ENCODE measurements around the gene FOLR3. TPM values are rescaled to one million over a fixed set of nuclear protein-coding genes. Genes with fewer than 3 reads are reported as not detected.

The FOLR3 gene
- total and polyA plus RNA-seq, 2 experiments from 2014 or later: not detected

DNA sequence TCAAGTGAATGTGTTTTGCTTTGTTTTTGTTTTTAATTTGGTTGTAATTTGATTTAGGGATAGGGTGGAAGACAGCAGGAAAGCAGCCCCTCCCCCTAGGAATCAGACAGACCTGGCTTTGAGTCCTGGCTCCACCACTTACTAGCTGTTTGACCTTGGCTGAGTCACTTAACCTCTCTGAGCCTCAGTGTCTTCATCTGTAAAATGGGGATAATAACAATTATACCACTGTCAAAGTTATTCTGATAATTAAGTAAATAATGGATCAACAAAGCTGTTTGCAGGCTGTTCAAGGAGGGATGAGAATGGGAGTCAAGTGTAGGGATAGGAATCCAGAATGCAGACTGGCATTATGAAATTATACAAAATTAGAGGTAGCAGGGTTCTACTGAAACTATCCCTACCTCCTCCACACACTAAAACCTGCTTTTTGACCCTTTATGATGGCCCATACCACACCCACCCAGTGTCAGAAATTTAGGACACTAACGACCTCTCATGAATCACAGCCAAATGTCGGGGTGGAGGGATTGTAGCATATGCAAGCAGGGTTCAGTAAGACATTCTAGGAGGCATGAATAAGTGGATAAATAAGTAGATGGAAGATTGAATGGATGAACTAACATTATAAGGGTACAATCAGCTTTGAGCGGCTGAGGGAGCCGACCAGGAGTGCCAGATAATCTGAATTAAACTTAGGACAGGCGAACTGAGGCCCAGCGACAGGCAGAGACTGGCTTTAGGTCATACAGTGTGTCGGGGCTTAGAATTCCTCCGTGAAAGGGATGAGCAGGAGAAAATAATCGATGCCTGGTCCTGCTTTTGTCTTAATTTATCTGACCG, 24.0 kb upstream of the FOLR3 start (continued):
- TF ChIP-seq, protein P1, sequence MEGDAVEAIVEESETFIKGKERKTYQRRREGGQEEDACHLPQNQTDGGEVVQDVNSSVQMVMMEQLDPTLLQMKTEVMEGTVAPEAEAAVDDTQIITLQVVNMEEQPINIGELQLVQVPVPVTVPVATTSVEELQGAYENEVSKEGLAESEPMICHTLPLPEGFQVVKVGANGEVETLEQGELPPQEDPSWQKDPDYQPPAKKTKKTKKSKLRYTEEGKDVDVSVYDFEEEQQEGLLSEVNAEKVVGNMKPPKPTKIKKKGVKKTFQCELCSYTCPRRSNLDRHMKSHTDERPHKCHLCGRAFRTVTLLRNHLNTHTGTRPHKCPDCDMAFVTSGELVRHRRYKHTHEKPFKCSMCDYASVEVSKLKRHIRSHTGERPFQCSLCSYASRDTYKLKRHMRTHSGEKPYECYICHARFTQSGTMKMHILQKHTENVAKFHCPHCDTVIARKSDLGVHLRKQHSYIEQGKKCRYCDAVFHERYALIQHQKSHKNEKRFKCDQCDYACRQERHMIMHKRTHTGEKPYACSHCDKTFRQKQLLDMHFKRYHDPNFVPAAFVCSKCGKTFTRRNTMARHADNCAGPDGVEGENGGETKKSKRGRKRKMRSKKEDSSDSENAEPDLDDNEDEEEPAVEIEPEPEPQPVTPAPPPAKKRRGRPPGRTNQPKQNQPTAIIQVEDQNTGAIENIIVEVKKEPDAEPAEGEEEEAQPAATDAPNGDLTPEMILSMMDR (conservative IDR thresholded peaks at IDR 0.05; ENCODE audit: low read depth in 2 of 2): no peak
- TF ChIP-seq STAT1 (IDR thresholded peaks at IDR 0.05; ENCODE audit: unreplicated experiment) (no peak), CREB1 (CRISPR knock-in tag; IDR thresholded peaks at IDR 0.05; ENCODE audit: low read depth) (no peak)
- TF ChIP-seq, protein P2, sequence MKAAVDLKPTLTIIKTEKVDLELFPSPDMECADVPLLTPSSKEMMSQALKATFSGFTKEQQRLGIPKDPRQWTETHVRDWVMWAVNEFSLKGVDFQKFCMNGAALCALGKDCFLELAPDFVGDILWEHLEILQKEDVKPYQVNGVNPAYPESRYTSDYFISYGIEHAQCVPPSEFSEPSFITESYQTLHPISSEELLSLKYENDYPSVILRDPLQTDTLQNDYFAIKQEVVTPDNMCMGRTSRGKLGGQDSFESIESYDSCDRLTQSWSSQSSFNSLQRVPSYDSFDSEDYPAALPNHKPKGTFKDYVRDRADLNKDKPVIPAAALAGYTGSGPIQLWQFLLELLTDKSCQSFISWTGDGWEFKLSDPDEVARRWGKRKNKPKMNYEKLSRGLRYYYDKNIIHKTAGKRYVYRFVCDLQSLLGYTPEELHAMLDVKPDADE (IDR thresholded peaks at IDR 0.05): no peak

DNA sequence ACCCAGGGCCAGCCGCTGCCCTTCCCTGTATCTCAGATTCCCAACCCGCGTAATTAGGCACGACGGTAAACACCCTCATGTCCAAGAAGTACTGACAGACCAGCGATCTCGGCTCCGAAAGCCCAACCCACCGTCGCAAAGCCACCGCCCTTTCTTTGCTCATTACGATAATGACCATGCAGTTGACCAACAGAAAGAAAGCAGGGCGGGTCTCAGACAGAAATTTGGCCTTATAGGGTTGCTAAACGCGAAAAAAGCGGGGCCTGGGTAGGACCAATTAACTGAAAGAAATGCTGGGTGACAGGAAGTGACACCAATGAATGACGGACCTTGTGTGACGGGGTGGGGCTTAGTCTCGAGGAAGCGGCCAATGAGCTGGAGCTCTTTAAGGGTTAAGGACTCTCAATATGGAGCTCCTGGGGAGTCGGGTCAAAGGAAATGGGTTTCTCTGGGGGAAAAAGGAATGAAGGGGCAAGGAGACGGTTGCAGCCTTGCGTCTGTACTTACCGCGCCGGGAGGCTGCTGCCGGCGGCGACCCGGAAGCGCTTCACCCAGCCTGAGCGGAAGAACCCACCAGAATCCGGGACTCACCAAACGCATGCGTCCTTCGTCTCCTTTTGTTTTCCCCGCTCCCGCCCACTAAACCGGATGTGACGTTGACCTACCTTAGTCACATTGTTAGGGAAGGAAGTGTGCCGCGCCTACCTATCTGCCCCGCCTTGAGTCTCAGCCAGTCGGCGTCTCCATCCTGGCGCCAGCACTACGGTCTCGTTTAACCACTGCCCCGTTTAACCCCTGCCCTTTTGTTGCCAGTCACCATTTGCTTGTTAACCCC, 23.2 kb upstream of the FOLR3 start, which contains the start of gene ANAPC15:
TSS of gene ANAPC15 (minus strand) at position 553 of the 835 bp plus-strand sequence. CDS start 1,419 bp downstream, outside the sequence.
- no peaks in the 10 kb centered on the region; the same call in 1 of the 3 replicates for H3K9me3 Mint-ChIP-seq
- peaks cover 7% of the 10 kb centered on the region; the same call in 2 of the 3 replicates for H3K36me3 Mint-ChIP-seq (ENCODE audit: low read depth)
- peaks cover 10% of the 10 kb centered on the region for H3K4me1 Mint-ChIP-seq
- peaks cover 7% of the 10 kb centered on the region; the same call in 1 of the 2 replicates for H3K4me1 ChIP-seq (ENCODE audit: insufficient read depth)
- peak within 1 kb of the TSS; percentile 86 for H3K27ac ChIP-seq (ENCODE audit: low read depth)
- H3K4me2 ChIP-seq: peak within 1 kb of the TSS; percentile 77
- no peaks in the 10 kb centered on the region for H3F3A ChIP-seq (replicated peaks; ENCODE audit: low read depth)
- H3K27ac Mint-ChIP-seq: peak within 1 kb of the TSS; percentile 100
- peaks cover 19% of the 10 kb centered on the region for H3K9me2 ChIP-seq (ENCODE audit: insufficient read depth)
- TF ChIP-seq POLR2AphosphoS5 (IDR thresholded peaks at IDR 0.05; ENCODE audit: low read depth): peak; percentile 99
- peak; percentile 92 for TF ChIP-seq CREB1 (CRISPR knock-in tag; IDR thresholded peaks at IDR 0.05; ENCODE audit: low read depth)
- TF ChIP-seq, protein P2 (IDR thresholded peaks at IDR 0.05): peak; percentile 66; the same call in 1 of the 2 replicates
- TF ChIP-seq STAT1 (IDR thresholded peaks at IDR 0.05; ENCODE audit: unreplicated experiment): no peak
- peaks cover 15% of the 10 kb centered on the region for H3K27me3 Mint-ChIP-seq (ENCODE audit: insufficient read depth, low read depth, poor library complexity)
- peak within 1 kb of the TSS; percentile 93 for H3K4me3 Mint-ChIP-seq
- H3K4me3 ChIP-seq: peak within 1 kb of the TSS; percentile 49
- no peaks in the 10 kb centered on the region for H4K20me1 ChIP-seq (replicated peaks; ENCODE audit: insufficient read depth)
- peaks cover 10% of the 10 kb centered on the region for H3K27me3 ChIP-seq (ENCODE audit: insufficient read depth)
- H2AFZ ChIP-seq: peak within 1 kb of the TSS; percentile 85; the same call in 1 of the 2 replicates
- ATAC-seq: peak; percentile 91
- no peaks in the 10 kb centered on the region for H3K79me2 ChIP-seq (replicated peaks; ENCODE audit: insufficient read depth)
- H3K36me3 ChIP-seq (ENCODE audit: insufficient read depth): no peaks in the 10 kb centered on the region
- DNase-seq (ENCODE audit: low spot score): peak; percentile 100

All from GM23338 (cell line).